Measurements from ENCODE around the gene EIF4G1. TPM values are rescaled to one million over a fixed set of nuclear protein-coding genes. Genes with fewer than 3 reads are reported as not detected.
A peak's percentile ranks its signal among the peaks of the same experiment; 100 is the strongest.

The EIF4G1 gene
- total and polyA plus RNA-seq, 5 donors from 2014 or later: 13.7 to 182 (median 17.3) TPM

DNA sequence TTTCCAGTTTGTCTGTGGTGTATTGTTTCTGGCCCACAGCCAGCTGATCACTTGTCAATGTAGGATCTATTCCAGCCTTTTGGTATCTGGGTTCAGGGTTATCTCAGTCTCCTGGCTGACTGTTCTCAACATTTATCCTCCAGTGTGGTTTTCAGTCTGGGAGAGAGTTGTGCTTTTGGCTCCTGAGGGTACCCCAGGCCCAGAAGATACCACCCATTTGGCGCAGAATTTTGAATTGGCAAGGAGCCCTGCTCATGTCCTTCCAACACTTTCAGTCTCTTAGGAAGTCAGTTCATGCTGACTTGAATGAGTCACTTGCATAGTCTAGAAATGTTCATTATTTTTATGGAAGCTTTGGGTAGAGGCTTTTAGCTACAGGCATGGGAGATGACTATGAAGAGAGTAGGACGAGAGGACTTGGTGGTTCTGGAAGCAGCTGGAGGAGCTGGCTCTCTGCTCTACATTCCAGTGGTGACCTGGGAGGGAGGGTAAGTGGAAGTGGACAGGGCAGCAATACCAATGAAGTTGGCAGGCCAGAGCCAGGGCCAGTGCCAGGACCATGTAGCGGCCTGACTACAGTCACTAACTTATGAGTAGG is 54.3 kb downstream of the EIF4G1 start:
- H3K36me3 ChIP-seq (ENCODE audit: control insufficient read depth, insufficient read depth, low read length): peaks cover 22% of the 10 kb centered on the region
- no peaks in the 10 kb centered on the region for H3K9me3 ChIP-seq (ENCODE audit: control insufficient read depth in 2 of 2, low read length in 2 of 2)
- Mint-ChIP-seq H3K27me3 (peaks cover 4% of the 10 kb centered on the region), H3K9me3 (no peaks in the 10 kb centered on the region), H3K4me3 (peak overlapping the region in 1 of 4 donors; percentile 18), H3K36me3 (peaks cover 29% of the 10 kb centered on the region), H3K27ac (no peak overlapping the region), H3K4me1 (peaks cover 8 to 34% (median 29%) of the 10 kb centered on the region in 4 donors)
- H3K27me3 ChIP-seq (ENCODE audit: control insufficient read depth, insufficient read depth, low read length): no peaks in the 10 kb centered on the region
- H3K4me1 ChIP-seq (ENCODE audit: control insufficient read depth, insufficient read depth, low read length, poor library complexity, severe bottlenecking): peaks cover 9% of the 10 kb centered on the region
- no peak overlapping the region for H3K4me3 ChIP-seq (ENCODE audit: low read depth, low read length)
- no peak overlapping the region for H3K27ac ChIP-seq (ENCODE audit: insufficient read depth, low read length, poor library complexity, severe bottlenecking)
- no peak for ATAC-seq (ENCODE audit: low read depth in 2 of 2)
- DNase-seq: no peak

DNA sequence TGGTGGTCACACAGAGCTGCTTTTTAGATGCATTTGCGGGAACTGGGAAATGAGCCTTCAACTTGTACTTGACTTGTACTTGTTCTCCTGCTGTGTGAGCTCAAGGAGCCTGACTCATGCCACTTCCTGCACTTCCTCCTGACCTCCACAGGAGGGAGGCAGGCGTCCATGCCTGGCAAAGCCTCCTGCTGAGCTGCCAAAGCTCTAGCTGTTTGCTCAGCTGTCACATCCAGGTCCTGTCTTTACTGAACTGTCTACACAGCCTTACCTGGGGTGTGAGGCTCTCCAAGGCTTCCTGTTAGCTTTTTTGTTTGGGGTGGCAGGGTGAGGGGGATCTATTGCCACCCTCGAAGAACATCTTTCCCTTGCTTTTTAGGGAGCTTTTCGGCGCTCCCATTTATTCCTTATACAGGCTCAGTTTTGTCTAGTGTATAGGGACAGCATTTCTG is 57.2 kb downstream of the EIF4G1 start:
- H3K4me3 Mint-ChIP-seq: peak overlapping the region in 1 of 4 donors; percentile 13
- ATAC-seq (ENCODE audit: low read depth in 2 of 2) (peak; percentile 91 to 94), DNase-seq (peak; percentile 19 to 81 (median 58))
- H3K4me1 Mint-ChIP-seq: peaks cover 4 to 14% (median 11%) of the 10 kb centered on the region in 4 donors
- peaks cover 21% of the 10 kb centered on the region for H3K36me3 ChIP-seq (ENCODE audit: control insufficient read depth, insufficient read depth, low read length)
- H3K9me3 Mint-ChIP-seq: no peaks in the 10 kb centered on the region
- no peaks in the 10 kb centered on the region for H3K4me1 ChIP-seq (ENCODE audit: control insufficient read depth, insufficient read depth, low read length, poor library complexity, severe bottlenecking)
- peaks cover 13% of the 10 kb centered on the region for H3K27me3 Mint-ChIP-seq
- no peaks in the 10 kb centered on the region for H3K9me3 ChIP-seq (ENCODE audit: control insufficient read depth in 2 of 2, low read length in 2 of 2)
- no peak overlapping the region for H3K4me3 ChIP-seq (ENCODE audit: low read depth, low read length)
- H3K27me3 ChIP-seq (ENCODE audit: control insufficient read depth, insufficient read depth, low read length): peaks cover 2% of the 10 kb centered on the region
- H3K27ac Mint-ChIP-seq: peak overlapping the region in 2 of 3 donors; percentile 70 to 80
- H3K36me3 Mint-ChIP-seq: peaks cover 22% of the 10 kb centered on the region
- no peak overlapping the region for H3K27ac ChIP-seq (ENCODE audit: insufficient read depth, low read length, poor library complexity, severe bottlenecking)

DNA sequence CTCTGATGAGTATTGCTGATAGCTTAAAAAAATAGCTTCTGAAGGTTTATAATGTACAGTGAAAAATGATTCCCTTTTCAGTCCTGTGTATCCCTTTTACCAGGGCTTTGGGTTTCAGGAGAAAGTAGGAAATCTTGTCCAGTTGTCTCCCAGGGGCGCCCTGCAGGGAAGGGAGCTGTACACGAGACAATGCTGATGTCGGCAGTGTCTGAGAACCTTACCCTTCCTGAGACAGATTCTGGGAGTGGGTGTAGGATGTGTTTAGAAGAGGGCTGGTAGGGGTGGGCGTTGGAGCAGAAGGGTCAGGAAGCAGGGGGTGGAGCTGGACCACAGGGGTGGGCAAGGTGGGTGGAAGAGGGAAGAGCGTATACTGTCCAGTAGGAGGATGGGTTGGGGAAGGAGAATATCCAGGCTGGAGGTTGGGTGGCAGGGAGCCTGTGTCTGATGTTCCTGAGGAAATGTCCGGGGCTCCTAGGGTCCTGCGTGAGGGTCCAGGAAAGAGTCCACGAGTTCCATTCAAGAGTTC is 58.0 kb downstream of the EIF4G1 start:
- DNase-seq (no peak), ATAC-seq (ENCODE audit: low read depth in 2 of 2) (no peak)
- peak overlapping the region in 1 of 3 donors; percentile 80 for H3K27ac Mint-ChIP-seq
- peaks cover 4 to 9% (median 6%) of the 10 kb centered on the region in 4 donors for H3K4me1 Mint-ChIP-seq
- Histone ChIP-seq H3K36me3 (ENCODE audit: control insufficient read depth, insufficient read depth, low read length) (peaks cover 17% of the 10 kb centered on the region), H3K4me1 (ENCODE audit: control insufficient read depth, insufficient read depth, low read length, poor library complexity, severe bottlenecking) (no peaks in the 10 kb centered on the region), H3K9me3 (ENCODE audit: control insufficient read depth in 2 of 2, low read length in 2 of 2) (no peaks in the 10 kb centered on the region), H3K27ac (ENCODE audit: insufficient read depth, low read length, poor library complexity, severe bottlenecking) (no peak overlapping the region), H3K4me3 (ENCODE audit: low read depth, low read length) (no peak overlapping the region), H3K27me3 (ENCODE audit: control insufficient read depth, insufficient read depth, low read length) (peaks cover 5% of the 10 kb centered on the region)
- peaks cover 17% of the 10 kb centered on the region for H3K36me3 Mint-ChIP-seq
- H3K27me3 Mint-ChIP-seq: peaks cover 20% of the 10 kb centered on the region
- H3K4me3 Mint-ChIP-seq: peak overlapping the region in 1 of 4 donors; percentile 8
- peaks cover 0 to 2% (median 0%) of the 10 kb centered on the region in 7 donors for H3K9me3 Mint-ChIP-seq

DNA sequence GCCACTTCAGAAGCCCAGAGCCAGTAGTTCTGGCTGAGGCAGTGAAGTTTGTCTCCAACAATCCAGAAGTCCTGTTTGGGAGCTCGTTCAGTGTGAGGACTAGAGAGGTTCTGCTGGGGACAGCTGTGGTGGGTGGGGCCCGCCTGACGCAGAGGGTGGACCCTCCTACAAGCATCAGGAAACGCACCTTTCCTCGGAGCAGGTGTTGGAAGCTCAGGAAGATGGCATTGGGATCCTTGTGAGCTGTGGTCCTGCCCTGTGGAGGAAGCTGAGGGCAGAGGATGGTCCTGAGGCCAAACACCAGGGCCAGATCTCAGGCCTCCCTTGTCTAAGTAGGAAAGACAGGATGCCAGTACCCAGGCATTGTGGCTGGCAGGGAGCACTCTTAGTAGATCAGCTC is 58.5 kb downstream of the EIF4G1 start:
- no peak overlapping the region for H3K4me3 Mint-ChIP-seq
- peaks cover 0 to 2% (median 0%) of the 10 kb centered on the region in 7 donors for H3K9me3 Mint-ChIP-seq
- H3K27ac Mint-ChIP-seq: no peak overlapping the region
- DNase-seq (no peak), ATAC-seq (ENCODE audit: low read depth in 2 of 2) (no peak)
- H3K36me3 Mint-ChIP-seq: peaks cover 13% of the 10 kb centered on the region
- peaks cover 26% of the 10 kb centered on the region for H3K27me3 Mint-ChIP-seq
- H3K36me3 ChIP-seq (ENCODE audit: control insufficient read depth, insufficient read depth, low read length): peaks cover 14% of the 10 kb centered on the region
- H3K27me3 ChIP-seq (ENCODE audit: control insufficient read depth, insufficient read depth, low read length): peaks cover 8% of the 10 kb centered on the region
- H3K4me1 ChIP-seq (ENCODE audit: control insufficient read depth, insufficient read depth, low read length, poor library complexity, severe bottlenecking): no peaks in the 10 kb centered on the region
- H3K27ac ChIP-seq (ENCODE audit: insufficient read depth, low read length, poor library complexity, severe bottlenecking): no peak overlapping the region
- H3K4me3 ChIP-seq (ENCODE audit: low read depth, low read length): no peak overlapping the region
- H3K4me1 Mint-ChIP-seq: peaks cover 1 to 9% (median 5%) of the 10 kb centered on the region in 4 donors
- H3K9me3 ChIP-seq (ENCODE audit: control insufficient read depth in 2 of 2, low read length in 2 of 2): no peaks in the 10 kb centered on the region

DNA sequence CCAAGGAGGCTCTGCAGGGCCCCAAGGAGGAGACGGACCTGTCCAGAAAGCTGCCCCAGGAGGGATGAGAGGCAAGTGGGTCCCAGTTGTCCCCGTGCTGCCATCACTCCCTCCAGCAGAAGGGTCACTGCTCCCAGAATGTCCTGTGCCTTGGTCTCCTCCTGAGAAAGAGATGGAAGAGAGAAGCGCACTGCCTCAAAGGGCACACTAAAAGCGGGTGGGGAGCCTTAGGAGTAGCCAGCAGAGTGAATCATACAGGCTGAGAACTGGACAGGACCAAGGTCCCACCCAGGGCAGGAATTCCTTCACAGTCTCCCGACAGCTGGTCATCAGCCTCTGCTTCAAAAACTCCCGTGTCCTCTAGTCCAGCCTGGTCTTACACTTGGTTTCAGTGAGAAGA is 59.0 kb downstream of the EIF4G1 start:
- ATAC-seq (ENCODE audit: low read depth in 2 of 2) (no peak), DNase-seq (no peak)
- no peak overlapping the region for H3K27ac Mint-ChIP-seq
- H3K4me3 Mint-ChIP-seq: no peak overlapping the region
- no peaks in the 10 kb centered on the region for H3K4me1 ChIP-seq (ENCODE audit: control insufficient read depth, insufficient read depth, low read length, poor library complexity, severe bottlenecking)
- no peak overlapping the region for H3K4me3 ChIP-seq (ENCODE audit: low read depth, low read length)
- H3K27me3 Mint-ChIP-seq: peaks cover 31% of the 10 kb centered on the region
- H3K9me3 ChIP-seq (ENCODE audit: control insufficient read depth in 2 of 2, low read length in 2 of 2): no peaks in the 10 kb centered on the region
- H3K36me3 ChIP-seq (ENCODE audit: control insufficient read depth, insufficient read depth, low read length): peaks cover 8% of the 10 kb centered on the region
- H3K27ac ChIP-seq (ENCODE audit: insufficient read depth, low read length, poor library complexity, severe bottlenecking): no peak overlapping the region
- H3K4me1 Mint-ChIP-seq: peaks cover 0 to 9% (median 5%) of the 10 kb centered on the region in 4 donors
- peaks cover 0 to 2% (median 0%) of the 10 kb centered on the region in 7 donors for H3K9me3 Mint-ChIP-seq
- H3K36me3 Mint-ChIP-seq: peaks cover 11% of the 10 kb centered on the region
- H3K27me3 ChIP-seq (ENCODE audit: control insufficient read depth, insufficient read depth, low read length): peaks cover 10% of the 10 kb centered on the region

DNA sequence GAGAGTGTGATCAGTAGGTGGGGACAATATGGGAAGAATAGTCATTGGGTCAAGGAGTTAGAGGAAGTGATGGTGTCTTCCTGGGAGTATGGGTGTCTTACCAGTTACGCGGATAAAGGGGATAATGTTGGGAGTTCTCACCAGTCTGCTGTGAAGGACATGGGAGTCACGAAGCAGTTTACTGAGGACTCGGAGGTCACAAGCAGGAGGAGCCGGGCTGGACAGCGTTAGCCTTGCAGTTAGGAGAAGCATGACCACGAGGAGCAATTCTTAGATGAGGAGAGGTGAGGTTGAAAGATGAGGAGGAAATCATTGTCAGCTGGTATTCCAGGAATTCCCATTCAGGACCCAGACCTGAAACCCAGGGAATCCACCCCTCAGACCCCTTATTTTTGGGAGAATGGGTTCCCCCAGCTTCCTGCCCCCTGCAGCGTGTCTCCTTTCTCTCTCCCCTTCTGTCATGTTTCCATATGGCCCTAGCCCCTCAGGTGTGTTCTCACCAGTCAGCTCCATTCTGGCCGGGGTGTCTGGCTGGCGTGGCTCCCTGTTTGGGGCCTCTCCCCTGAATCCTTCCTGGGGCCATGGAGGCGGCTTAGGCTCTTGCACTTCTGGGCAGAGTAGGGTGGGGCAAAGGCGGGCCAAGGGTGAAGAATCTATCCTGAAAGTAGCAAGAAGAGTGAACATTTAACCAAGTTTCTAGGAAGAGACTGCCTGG is 61.5 kb downstream of the EIF4G1 start:
- H3K27ac Mint-ChIP-seq: peak overlapping the region in 1 of 3 donors; percentile 11
- H3K9me3 Mint-ChIP-seq: peaks cover 0 to 3% (median 0%) of the 10 kb centered on the region in 7 donors
- ATAC-seq (ENCODE audit: low read depth in 2 of 2) (no peak), DNase-seq (no peak)
- H3K27me3 Mint-ChIP-seq: peaks cover 45% of the 10 kb centered on the region
- Histone ChIP-seq H3K4me3 (ENCODE audit: low read depth, low read length) (no peak overlapping the region), H3K4me1 (ENCODE audit: control insufficient read depth, insufficient read depth, low read length, poor library complexity, severe bottlenecking) (peaks cover 5% of the 10 kb centered on the region), H3K36me3 (ENCODE audit: control insufficient read depth, insufficient read depth, low read length) (no peaks in the 10 kb centered on the region), H3K27me3 (ENCODE audit: control insufficient read depth, insufficient read depth, low read length) (peaks cover 22% of the 10 kb centered on the region), H3K27ac (ENCODE audit: insufficient read depth, low read length, poor library complexity, severe bottlenecking) (no peak overlapping the region), H3K9me3 (ENCODE audit: control insufficient read depth in 2 of 2, low read length in 2 of 2) (no peaks in the 10 kb centered on the region)
- H3K36me3 Mint-ChIP-seq: no peaks in the 10 kb centered on the region
- H3K4me1 Mint-ChIP-seq: peaks cover 0 to 16% (median 4%) of the 10 kb centered on the region in 4 donors
- no peak overlapping the region for H3K4me3 Mint-ChIP-seq

DNA sequence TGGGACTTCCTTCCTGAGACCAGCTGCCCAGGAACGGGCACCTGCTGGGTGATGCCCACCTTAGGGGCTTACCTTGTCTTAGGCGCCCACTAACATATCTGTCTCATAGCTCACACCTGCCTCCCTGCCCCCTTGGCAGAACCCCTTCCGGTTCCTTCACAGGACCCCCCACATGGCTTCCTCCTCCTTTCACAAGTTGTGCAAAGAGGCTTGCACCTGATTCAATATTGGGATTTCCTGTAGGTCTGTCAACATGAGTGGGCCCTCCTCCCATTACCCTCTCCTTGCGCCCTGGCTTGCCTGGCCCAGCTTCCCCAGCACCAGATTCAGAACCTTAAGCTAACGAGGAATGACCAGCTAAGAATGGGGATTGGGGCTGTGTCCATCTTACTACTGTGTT is 63.0 kb downstream of the EIF4G1 start:
- Histone ChIP-seq H3K36me3 (ENCODE audit: control insufficient read depth, insufficient read depth, low read length) (no peaks in the 10 kb centered on the region), H3K4me3 (ENCODE audit: low read depth, low read length) (no peak overlapping the region), H3K4me1 (ENCODE audit: control insufficient read depth, insufficient read depth, low read length, poor library complexity, severe bottlenecking) (peaks cover 12% of the 10 kb centered on the region), H3K9me3 (ENCODE audit: control insufficient read depth in 2 of 2, low read length in 2 of 2) (no peaks in the 10 kb centered on the region), H3K27ac (ENCODE audit: insufficient read depth, low read length, poor library complexity, severe bottlenecking) (no peak overlapping the region), H3K27me3 (ENCODE audit: control insufficient read depth, insufficient read depth, low read length) (peaks cover 23% of the 10 kb centered on the region)
- peaks cover 57% of the 10 kb centered on the region for H3K27me3 Mint-ChIP-seq
- DNase-seq (no peak), ATAC-seq (ENCODE audit: low read depth in 2 of 2) (no peak)
- peaks cover 0 to 3% (median 0%) of the 10 kb centered on the region in 7 donors for H3K9me3 Mint-ChIP-seq
- H3K36me3 Mint-ChIP-seq: no peaks in the 10 kb centered on the region
- no peak overlapping the region for H3K4me3 Mint-ChIP-seq
- no peak overlapping the region for H3K27ac Mint-ChIP-seq
- peaks cover 0 to 16% (median 3%) of the 10 kb centered on the region in 4 donors for H3K4me1 Mint-ChIP-seq
